NCI-H526 treated with DMSO at 0.1 percent for 48 hours (cell line): ENCODE results near the gene DENND4A.
"Not testable (repeated sequence)": the region's sequence is repeated elsewhere in the genome, so short reads cannot be mapped to it uniquely, and the experiment has no call there.

Source experiments
- DNase-seq: peaks from one replicate; lab custom pipeline; 2025; lab: John Stamatoyannopoulos, UW

The DENND4A gene

GRCh38 chr15:65818927-65819562 lies 27.0 kb upstream of the DENND4A start:
- no peak for DNase-seq

- no peak for DNase-seq
These were observed 24.3 kb upstream of the DENND4A start for GRCh38 chr15:65816441-65816840.

GRCh38 chr15:65816008-65816407 lies 23.9 kb upstream of the DENND4A start:
- not testable (repeated sequence) for DNase-seq

DNA sequence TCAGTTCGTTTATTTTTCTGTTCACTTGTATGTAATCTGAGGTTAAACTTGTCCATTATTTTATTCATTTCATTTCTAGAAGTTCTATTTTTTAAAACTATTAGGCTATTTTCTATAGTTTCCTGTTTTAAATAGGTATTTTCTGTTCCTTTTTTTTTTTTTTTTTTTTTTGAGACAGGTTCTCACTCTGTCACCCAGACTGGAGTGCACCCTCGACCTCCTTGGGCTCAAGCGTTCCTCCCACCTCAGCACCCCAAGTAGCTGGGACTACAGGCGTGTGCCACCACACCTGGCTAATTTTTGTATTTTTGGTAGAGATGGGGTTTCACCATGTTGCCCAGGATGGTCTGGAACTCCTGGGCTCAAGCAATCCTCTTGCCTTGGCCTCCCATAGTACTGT lies 22.2 kb upstream of the DENND4A start:
- not testable (repeated sequence) for DNase-seq

- no peak for DNase-seq
These were observed 20.8 kb upstream of the DENND4A start for GRCh38 chr15:65812916-65813315.

DNA sequence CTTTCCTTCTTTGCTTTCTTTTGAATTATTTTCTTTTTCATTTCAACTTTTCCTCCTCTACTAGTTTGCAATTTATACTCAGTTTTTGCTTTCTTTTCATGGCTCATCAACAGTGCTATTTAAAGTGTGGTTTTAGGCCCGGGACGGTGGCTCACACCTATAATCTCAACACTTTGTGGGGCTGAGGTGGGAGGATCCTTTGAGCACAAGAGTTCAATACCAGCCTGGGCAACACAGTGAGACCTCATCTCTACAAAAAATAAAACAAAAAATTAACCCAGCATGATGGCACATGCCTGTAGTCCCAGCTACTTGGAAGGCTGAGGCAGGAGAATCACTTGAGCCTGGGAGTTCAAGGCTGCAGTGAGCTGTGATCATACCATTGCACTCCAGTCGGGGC lies 20.4 kb upstream of the DENND4A start:
- DNase-seq: no peak

GRCh38 chr15:65811835-65812234 lies 19.7 kb upstream of the DENND4A start:
- no peak for DNase-seq

GRCh38 chr15:65811011-65811733 lies 19.1 kb upstream of the DENND4A start:
- not testable (repeated sequence) for DNase-seq

DNA sequence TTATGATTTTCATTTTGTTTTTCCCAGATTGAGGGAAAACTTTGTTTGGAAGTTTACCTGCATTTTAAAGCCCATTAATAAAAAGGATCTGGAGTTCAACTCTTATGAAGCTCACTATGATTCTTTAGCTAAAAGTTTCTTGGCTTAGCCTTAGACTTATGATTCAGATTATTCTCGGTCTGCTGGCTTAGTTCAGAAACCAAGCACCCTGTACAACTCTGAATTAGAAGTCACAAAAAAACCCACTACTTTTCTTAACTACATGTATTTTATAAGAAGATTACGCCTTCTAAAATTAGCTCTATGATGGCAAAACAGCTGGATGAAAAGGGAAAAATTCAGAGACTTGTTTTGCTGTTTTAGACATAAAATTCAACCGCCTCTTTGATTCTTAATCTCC lies 14.3 kb upstream of the DENND4A start:
- no peak for DNase-seq

- DNase-seq: no peak
These were observed 13.1 kb upstream of the DENND4A start for GRCh38 chr15:65805019-65805745.

- DNase-seq: no peak
These were observed 12.3 kb upstream of the DENND4A start for GRCh38 chr15:65804252-65804931.

GRCh38 chr15:65801229-65801805 lies 9.2 kb upstream of the DENND4A start:
- DNase-seq: no peak

DNA sequence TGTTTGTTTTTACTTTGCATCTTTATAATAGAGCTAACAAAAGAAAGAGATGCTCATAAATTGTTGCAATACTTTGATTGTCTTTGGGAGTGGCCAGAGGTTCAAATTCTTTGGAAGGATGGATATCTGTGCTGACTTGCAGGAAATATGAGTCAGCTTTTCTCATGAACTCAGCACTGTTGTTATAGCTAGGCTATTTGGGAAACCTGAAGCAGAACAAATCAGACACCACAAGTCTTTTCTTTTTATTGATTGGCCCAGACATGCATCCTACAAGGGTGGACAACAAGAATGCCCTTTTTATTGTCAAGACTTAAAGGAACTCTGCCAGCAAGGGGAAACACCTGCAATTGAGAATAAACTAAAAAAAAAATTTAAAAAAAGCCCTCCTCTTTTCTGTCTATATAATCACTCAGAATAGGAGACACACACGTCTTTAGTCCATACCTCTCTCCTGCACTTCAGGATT lies 4.6 kb upstream of the DENND4A start:
- DNase-seq: no peak

GRCh38 chr15:65795663-65796216 lies 3.6 kb upstream of the DENND4A start:
- DNase-seq: no peak

DNA sequence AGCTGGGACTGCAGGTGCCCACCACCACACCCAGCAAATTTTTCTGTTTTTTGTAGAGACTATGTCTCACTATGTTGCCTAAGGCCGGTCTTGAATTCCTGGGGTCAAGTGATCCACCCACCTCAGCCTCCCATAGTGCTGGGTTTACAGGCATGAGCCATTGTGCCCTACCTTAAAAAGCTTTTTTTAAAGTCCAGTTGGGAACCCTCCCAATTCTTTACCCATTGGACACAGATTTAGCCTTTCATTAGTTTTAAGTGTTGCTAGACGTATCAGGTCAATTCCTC lies 1.7 kb upstream of the DENND4A start:
- DNase-seq: no peak

DNA sequence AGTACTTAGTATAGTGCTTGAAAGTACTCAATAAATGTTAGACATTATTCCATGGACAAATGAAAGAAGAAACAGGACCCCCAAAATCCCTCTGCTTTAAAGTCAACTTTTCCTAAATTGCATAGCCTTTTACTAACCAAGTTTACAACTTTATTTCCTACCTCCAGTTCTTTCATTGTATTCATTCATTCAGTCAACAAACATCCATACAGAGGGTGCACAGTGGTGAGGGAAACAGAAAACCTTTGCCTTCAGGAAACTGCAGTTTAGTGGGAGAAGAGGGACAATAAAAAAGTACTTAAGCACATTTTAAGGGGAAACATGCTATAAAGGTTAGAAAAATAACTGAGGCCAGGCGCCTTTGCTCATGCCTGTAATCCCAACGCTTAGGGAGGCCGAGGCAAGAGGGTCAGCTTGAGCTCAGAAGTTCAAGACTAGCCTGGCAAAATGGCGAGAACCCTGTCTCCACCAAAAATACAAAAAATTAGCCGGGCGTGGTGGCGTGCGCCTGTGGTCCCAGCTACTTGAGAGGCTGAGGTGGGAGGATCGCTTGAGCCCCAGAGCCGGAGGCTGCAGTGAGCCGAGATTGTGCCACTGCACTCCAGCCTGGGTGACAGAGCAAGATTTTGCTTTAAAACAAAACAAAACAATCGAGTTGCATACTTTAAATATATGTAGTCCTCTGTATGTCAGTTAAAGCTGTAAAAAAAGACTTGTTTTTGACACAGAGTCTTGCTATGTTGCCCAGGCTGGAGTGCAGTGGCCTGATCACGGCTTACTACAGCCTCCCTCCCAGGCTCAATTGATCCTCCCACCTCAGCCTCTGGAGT lies 1.1 kb upstream of the DENND4A start:
- no peak for DNase-seq

DNA sequence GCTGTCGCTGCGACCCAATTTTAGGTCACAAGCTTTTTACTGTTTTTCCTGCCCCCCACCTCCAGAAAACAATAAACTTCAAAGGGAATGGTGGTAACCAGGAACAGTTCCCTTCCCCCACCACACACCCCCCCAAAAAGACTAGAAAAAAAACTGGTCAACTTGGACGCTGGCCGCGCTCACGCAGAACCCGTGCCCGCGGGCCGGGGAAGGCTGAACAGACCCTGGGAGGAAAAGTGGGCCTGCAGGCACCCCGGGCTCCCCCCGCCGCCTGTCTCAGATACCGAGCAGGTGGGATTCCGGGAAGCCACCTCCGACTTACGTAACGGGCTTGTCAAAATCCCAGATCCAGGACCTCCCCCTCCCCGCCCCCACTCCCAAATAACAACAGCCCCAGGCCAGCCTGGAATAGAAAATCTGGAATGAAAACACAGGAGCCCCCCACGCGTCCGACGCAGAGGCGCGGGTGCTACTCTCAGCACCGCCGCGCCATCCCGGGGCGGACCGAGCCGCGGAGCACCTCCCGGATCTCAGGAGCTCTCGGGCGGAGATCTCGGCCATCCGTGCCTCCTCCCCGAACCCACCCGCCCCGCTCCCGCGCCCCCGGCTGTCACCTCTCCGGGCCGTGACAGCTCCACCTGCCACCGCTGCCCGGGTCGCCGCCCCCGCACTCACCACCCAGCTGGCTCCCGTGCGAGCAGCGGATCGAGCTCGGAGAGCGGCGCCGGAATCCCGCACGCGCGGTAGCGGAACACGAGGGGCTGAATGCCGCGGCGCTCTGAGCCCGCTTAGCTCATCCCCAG lies 557 bp downstream of the DENND4A start:
- DNase-seq: peak; percentile 56

- peak; percentile 45 for DNase-seq
These were observed 1.3 kb downstream of the DENND4A start for GRCh38 chr15:65790694-65791334.

DNA sequence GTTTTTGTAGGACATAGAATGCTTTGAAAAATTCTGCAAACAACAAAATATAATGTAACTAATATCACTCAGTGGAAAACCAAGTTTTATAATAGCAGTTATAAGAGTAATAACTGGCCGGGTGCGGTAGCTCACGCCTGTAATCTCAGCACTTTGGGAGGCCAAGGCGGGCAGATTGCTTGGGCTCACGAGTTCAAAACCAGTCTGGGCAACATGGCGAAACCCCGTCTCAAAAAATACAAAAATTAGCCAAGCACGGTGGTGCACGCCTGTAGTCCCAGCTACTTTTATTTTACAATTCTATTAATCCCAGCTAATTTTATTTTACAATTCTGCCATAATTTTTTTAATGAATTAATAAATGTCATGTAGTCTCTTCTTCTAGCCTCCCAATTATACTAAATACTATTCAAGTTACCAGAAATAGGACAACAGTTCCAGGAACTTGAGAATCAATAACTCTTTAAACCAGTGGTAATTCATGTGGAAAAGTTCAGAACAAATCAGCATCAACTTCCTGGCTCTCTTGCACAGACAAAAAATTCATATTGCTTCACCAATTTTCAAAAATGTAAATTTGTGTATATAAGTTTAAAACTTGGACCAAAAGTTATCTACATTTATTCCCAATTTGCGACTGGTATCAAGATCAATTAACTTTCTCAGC lies 2.2 kb downstream of the DENND4A start:
- no peak for DNase-seq
